Right kidney (tissue), 1 donor: ENCODE data around the gene MUC2.

Source experiments
- DNase-seq: peaks from one replicate; pipeline ENCODE4 v3.0.0-alpha.2; 2016

The MUC2 gene

DNA sequence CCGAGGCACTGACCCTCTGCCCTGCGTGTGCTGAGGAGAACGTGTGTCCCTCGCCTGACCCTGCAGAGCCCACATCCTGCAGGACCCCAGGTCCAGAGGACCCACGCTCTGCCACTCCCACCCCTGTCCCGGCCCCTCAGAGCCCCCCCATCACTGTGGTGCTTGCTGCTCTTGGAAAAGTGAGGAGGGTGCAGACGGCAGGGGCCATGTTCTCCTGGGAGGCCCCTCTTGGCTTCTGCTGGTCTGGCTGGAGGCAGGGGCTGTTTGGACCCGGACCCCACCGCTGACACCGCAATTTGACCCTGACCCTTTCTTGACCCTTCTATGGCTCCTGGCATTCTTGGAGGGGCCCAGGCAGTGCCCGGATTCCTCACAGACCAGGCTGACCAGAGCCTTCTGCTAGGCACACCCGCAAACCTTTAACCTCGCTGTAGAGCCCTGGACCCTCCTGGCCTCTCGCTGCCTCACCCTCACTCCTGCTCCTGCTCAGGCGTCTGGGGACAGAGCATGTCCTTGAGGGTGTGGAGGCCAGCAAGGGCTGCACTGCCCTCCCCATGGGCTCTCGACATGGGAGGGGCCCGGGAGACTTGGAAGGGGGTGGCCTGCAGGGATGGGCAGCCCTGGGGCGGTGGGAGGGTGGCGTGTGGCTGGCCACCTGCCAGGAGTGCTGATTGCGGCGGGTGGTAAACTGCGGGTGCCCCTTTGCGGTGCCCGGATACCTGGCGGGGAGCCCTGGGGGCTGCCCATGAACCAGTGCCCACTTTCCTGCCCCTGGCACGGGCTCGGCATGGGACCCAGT, 46.1 kb downstream of the MUC2 start:
- DNase-seq, result no peak

DNA sequence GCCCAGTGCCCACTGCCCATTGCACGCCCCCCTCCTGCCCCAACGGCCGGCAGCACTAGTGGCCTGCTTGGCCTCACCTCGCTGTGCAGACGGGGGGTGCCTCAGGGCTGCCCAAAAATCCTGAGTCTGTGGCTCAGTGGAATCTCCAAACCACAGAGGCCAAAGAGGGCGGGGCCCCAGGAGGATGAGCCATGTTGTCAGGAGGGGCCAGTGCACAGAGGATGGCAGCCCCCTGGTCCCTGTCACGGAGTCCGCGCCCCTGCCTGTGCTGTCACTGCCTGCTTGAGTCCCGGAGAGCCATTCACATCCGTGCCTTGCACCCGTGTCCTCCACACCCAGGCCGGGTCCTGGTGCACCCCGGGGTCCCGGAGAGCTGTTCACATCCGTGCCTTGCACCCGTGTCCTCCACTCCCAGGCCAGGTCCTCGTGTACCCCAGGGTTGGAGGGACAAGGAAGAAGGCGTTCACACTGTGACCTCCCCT, 46.7 kb downstream of the MUC2 start:
- no peak for DNase-seq

DNA sequence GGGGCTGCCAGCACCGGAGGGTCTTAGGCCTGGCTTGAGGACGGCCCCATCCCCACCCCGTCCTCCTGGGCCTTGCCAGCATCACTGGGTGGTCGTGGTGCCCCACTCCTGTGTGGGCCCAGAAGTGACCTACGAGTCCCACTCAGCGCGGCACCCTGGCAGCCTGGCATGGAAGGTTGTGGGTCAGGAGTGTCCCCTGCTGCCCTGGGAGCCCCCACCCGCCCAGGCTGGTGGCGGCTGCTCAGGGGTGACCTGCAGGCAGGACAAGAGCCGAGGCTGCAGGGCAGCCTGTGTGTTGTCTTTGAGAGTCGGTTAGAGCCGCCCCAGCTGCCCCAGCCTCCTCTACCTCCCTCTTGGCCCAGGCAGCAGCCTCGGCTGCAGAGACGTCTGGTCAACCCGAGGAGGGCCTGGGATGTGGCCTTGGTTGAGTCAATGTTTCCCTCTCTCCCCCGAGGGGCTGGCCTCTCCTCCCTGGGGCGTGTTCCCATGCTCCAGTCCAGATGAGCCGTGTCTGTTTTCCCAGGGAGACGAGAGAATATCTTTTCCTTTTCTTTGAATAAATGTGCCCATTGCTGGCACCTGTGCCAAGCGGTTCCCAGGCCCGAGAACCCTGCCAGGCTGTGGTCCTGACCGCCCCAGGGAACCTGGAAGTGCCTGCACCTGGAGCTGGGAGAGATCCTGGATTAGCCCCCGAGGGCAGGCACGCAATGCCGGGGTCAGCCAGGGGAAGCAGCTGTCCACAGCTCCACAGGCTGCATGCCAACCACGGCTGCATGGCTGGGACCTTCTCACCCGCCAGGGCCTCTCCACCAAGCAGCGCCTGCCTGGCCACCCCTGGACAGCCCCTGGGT, 47.4 kb downstream of the MUC2 start:
- no peak for DNase-seq

DNA sequence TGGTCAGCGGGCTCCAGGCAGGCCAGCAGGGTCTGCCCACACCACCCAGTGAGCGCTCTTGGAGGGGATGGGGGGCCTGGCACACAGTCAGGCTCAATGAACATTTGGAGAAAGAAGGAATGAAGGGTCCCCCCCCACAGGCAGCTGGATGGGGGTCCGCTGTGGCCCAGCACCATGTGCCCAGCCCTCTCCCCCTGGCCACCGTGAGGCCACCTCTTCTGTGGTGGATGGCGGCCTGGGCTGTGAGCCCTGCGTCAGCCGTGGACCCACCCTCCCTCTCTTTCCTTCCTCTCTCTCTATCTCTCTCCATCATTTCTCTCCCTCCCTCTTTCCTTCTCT, 48.0 kb downstream of the MUC2 start:
- DNase-seq, result no peak

DNA sequence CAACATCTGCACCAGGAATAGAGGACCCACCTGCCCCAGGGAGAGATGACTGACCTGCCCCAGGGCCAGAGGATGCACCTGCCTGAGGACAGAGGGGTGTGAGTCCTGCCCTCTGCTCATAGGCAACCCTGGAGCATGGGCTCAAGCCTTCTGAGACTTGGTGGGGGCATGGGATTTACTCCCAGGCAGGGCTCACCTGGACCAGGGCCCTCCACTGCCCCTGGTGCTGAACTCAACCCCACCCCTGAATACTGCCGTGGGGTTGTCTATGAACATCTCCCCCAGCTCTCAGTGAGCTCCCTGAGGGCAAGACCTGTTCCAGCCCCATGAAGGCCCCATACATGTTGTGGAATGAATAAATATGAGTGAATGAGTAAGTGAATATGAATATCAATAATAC, 49.3 kb downstream of the MUC2 start:
- no peak for DNase-seq
